Epithelial cell of proximal tubule (primary cell): ENCODE measurements around the gene EXOC6. TPM values are rescaled to one million over a fixed set of nuclear protein-coding genes. Genes with fewer than 3 reads are reported as not detected.
"Not testable (repeated sequence)": the region's sequence is repeated elsewhere in the genome, so short reads cannot be mapped to it uniquely, and the experiment has no call there.

Source experiments
- DNase-seq: peaks from one replicate; pipeline ENCODE4 v3.0.0-alpha.2; 2011; ENCODE audit warnings: low read depth
- H3K4me3 ChIP-seq: 2 replicates; pipeline ENCODE4 v1.5.1; 2011; ENCODE audit warnings: low read depth, mild to moderate bottlenecking, low read length
- total RNA-seq: library from RNA; depleted of rRNA; stranded (reverse); fragments of >200 nt; gene quantifications from 2 replicates; pipeline ENCODE4 v1.2.3, GENCODE V29; 2015
- TF ChIP-seq, protein P1 (sequence below): conservative IDR thresholded peaks from 2 replicates; pipeline ENCODE4 v1.5.1; 2012; ENCODE audit warnings: low read depth, mild to moderate bottlenecking, low read length

EXOC6 gene
- total RNA-seq, 1 donor from 2014 or later = 12.1 TPM

DNA sequence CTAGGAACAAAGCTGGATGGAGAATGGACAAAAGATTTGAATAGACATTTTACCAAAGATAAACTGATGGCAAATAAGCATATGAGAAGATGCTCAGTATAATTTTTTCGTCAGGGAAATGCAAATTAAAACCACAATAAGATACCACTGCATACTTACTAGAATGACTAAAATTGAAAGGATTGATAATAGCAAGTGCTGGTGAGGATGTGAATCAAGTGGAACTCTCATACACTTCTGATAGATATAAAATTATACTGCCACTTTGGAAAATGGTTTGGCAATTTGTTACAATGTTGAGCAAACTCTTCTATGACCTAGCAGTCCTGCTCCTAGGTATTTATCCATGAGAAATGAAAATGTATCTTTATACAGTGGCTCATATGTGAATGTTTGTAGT, 83.3 kb downstream of the EXOC6 start:
- TF ChIP-seq, protein P1, sequence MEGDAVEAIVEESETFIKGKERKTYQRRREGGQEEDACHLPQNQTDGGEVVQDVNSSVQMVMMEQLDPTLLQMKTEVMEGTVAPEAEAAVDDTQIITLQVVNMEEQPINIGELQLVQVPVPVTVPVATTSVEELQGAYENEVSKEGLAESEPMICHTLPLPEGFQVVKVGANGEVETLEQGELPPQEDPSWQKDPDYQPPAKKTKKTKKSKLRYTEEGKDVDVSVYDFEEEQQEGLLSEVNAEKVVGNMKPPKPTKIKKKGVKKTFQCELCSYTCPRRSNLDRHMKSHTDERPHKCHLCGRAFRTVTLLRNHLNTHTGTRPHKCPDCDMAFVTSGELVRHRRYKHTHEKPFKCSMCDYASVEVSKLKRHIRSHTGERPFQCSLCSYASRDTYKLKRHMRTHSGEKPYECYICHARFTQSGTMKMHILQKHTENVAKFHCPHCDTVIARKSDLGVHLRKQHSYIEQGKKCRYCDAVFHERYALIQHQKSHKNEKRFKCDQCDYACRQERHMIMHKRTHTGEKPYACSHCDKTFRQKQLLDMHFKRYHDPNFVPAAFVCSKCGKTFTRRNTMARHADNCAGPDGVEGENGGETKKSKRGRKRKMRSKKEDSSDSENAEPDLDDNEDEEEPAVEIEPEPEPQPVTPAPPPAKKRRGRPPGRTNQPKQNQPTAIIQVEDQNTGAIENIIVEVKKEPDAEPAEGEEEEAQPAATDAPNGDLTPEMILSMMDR = no peak
- no peak for DNase-seq
- no peak overlapping the region for H3K4me3 ChIP-seq

DNA sequence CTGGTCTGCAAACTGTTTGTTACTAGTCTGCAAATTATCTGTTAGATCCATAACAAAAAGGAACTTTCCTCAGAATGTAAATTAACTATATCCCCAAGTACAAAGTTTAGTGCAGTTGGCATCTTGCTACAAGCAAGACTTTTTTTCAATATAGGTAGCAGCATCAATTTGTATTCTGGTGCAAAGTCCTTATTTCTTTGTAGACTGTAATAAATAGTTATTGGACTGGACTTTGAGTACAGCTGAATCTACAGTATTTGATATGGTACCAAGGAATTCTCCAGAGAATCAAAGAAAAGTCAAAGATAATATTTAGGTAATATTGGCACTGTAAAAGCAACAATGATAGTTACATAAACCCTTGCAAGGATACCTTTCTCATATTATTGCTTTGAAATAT, 89.6 kb downstream of the EXOC6 start:
- TF ChIP-seq, protein P1 = no peak
- no peak overlapping the region for H3K4me3 ChIP-seq
- DNase-seq = no peak

DNA sequence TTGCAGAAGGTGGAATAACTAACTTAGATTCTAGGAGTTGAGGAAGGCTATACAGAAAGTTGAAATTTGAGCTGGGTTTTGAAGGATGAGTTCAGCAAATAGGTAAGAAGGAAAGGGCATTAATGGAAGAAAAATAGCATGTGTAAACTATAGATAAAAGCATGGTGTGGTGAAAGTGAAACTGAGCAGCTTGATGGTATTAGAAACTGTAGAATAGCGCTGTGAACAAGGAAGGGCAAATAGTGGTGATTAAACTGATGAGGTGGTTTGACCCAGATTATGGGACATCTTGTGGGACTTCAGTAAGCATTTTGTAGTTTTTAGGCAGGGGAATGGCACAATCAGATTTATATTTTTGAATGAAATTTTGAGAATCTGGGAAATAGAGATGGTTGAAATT, 90.5 kb downstream of the EXOC6 start:
- no peak for DNase-seq
- no peak overlapping the region for H3K4me3 ChIP-seq
- TF ChIP-seq, protein P1 = no peak

DNA sequence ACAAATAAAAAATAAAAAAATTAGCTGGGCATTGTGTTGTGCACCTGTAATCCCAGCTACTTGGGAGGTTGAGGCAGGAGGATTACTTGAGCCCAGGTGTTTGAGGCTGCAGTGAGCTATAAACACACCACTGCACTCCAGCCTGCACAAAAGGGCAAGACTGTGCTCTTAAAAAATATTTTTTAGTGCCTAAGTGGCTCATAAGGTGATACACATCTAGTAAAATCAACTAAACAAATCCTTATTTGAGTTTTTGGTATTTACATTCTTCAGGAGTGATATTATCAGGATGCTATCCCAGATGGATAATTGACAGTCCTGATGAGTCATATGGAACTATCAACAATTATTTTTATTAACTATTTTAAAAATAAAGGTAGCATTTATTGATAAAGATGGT, 93.9 kb downstream of the EXOC6 start:
- TF ChIP-seq, protein P1 = no peak
- no peak overlapping the region for H3K4me3 ChIP-seq
- no peak for DNase-seq

DNA sequence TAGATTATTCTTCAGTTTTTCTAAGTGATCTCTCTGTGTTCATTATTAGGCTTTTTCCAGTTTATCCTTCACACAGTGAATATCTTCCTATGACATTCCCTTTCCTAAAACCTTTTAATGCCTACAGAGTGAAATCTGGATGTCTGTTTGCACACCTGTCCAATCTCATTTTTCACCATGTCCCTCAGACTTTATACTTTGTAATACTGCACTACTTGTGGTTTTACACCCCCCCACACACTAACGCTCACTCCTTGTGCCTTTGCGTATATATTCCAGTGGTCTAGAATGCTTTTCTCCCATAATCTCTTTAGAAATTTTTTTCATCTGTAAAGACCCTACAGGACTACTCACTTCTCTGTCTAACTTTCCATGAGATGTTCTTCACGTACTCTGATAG, 98.2 kb downstream of the EXOC6 start:
- TF ChIP-seq, protein P1 = no peak
- no peak for DNase-seq
- no peak overlapping the region for H3K4me3 ChIP-seq

DNA sequence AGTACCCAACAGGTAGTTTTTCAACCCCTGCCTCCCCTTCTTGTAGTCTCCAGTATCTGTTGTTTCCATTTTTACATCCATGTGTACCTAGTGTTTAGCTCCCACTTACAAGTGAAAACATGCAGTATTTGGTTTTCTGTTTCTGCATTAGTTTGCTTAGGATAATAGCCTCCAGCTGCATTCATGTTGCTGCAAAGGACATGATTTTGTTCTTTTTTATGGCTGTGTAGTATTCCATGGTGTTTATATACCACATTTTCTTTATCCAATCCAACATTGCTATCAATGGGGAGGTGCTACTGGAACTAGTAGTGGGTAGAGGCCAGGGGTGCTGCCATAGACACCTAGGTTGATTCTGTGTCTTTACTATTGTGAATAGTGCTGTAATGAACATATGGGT, 104.3 kb downstream of the EXOC6 start:
- DNase-seq = not testable (repeated sequence)

DNA sequence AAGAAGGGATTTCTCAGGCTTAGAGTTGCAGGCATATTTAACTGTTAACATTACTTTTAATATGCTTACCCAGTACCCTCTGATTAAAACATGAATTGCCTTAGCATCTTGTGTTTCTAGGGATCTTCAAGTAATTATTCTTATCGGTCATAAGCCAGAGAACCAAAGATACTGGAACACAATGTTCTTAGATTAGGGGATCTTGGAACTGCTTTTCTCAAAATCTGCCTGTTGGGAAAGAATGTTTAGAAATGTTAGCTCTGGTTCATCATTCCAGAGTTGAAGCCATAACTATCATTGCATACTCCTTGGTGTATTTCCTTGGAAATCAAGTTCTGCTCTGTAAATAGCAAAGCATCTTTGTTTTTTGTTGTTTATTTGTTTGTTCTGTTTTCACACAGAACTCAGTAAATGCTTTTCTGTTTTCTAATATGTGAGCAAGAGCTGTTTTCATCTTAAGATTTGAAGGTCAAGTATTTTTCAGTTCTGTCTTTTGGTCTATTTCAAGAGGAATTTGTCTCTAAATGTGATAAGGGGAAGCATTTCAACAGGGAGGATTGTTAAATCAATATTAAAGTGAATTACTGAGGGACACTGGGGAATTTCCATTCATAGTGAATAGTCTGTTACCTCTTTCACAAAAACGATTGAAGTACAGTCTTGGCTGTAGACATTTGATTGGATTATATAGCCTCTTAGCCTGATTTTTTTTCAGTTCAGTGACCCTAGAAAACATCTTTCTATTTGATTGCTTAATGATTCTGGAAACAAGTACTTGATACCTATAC, 109.1 kb downstream of the EXOC6 start:
- H3K4me3 ChIP-seq = no peak overlapping the region
- TF ChIP-seq, protein P1 = no peak
- DNase-seq = no peak

More for the DNA sequence above, 104.3 kb downstream of the EXOC6 start:
- H3K4me3 ChIP-seq = not testable (repeated sequence)
